ENCODE data around the gene SNED1. TPM values are rescaled to one million over a fixed set of nuclear protein-coding genes. Genes with fewer than 3 reads are reported as not detected.

The SNED1 gene
- total RNA-seq, 2 experiments from 2014 or later: 0.69 to 0.78 TPM

- POLR2A ChIA-PET: interaction anchor here (0.7 kb wide), 1 partner anchor 138 kb away, joined by 3 read pairs; no protein-coding TSS in a partner anchor
- peaks cover 20% of the 10 kb centered on the region for H3K27me3 Mint-ChIP-seq
- H3K9me3 Mint-ChIP-seq (ENCODE audit: low read depth): peaks cover 12% of the 10 kb centered on the region
- H3K27ac Mint-ChIP-seq: no peak overlapping the region
- intact Hi-C loops (cut with DNase I, micrococcal nuclease): no loop called here
- DNase-seq: no peak
- CTCF ChIA-PET: no interaction called here
- H3K4me1 Mint-ChIP-seq: peaks cover 3% of the 10 kb centered on the region
- no peak overlapping the region for H3K4me3 Mint-ChIP-seq
- no peak for ATAC-seq
- peaks cover 7% of the 10 kb centered on the region for H3K36me3 Mint-ChIP-seq (ENCODE audit: low read depth)
Observed at GRCh38 chr2:240998995-240999791, 775 bp downstream of the SNED1 start.

- no peak for DNase-seq
- Mint-ChIP-seq H3K9me3 (ENCODE audit: low read depth) (peaks cover 12% of the 10 kb centered on the region), H3K4me1 (peaks cover 3% of the 10 kb centered on the region), H3K27ac (no peak overlapping the region), H3K4me3 (no peak overlapping the region), H3K36me3 (ENCODE audit: low read depth) (peaks cover 7% of the 10 kb centered on the region), H3K27me3 (peaks cover 20% of the 10 kb centered on the region)
- ChIA-PET CTCF (no interaction called here), POLR2A (interaction anchor here (0.7 kb wide), 1 partner anchor 139 kb away, joined by 3 read pairs; no protein-coding TSS in a partner anchor)
- no peak for ATAC-seq
- intact Hi-C loops (cut with DNase I, micrococcal nuclease): no loop called here
Observed at GRCh38 chr2:240999873-241000541, 1.6 kb downstream of the SNED1 start.

- peaks cover 16% of the 10 kb centered on the region for H3K27me3 Mint-ChIP-seq
- peaks cover 3% of the 10 kb centered on the region for H3K4me1 Mint-ChIP-seq
- peaks cover 20% of the 10 kb centered on the region for H3K9me3 Mint-ChIP-seq (ENCODE audit: low read depth)
- no peak overlapping the region for H3K27ac Mint-ChIP-seq
- ATAC-seq (no peak), DNase-seq (no peak)
- peaks cover 7% of the 10 kb centered on the region for H3K36me3 Mint-ChIP-seq (ENCODE audit: low read depth)
- POLR2A ChIA-PET: no interaction called here
- no peak overlapping the region for H3K4me3 Mint-ChIP-seq
- intact Hi-C loops (cut with DNase I, micrococcal nuclease): no loop called here
- CTCF ChIA-PET: no interaction called here
Observed at GRCh38 chr2:241000831-241001321, 2.5 kb downstream of the SNED1 start.

GRCh38 chr2:241001413-241002274 lies 3.2 kb downstream of the SNED1 start:
- no peak for DNase-seq
- Mint-ChIP-seq H3K36me3 (ENCODE audit: low read depth) (peaks cover 8% of the 10 kb centered on the region), H3K4me3 (no peak overlapping the region), H3K4me1 (peaks cover 4% of the 10 kb centered on the region), H3K9me3 (ENCODE audit: low read depth) (peaks cover 22% of the 10 kb centered on the region), H3K27me3 (peaks cover 16% of the 10 kb centered on the region), H3K27ac (no peak overlapping the region)
- ATAC-seq: no peak
- ChIA-PET CTCF (no interaction called here), POLR2A (no interaction called here)
- intact Hi-C loops (cut with DNase I, micrococcal nuclease): no loop called here

- DNase-seq (no peak), ATAC-seq (no peak)
- Mint-ChIP-seq H3K27me3 (peaks cover 10% of the 10 kb centered on the region), H3K4me1 (peaks cover 3% of the 10 kb centered on the region), H3K36me3 (ENCODE audit: low read depth) (peaks cover 8% of the 10 kb centered on the region), H3K27ac (no peak overlapping the region), H3K4me3 (no peak overlapping the region), H3K9me3 (ENCODE audit: low read depth) (peaks cover 22% of the 10 kb centered on the region)
- ChIA-PET POLR2A (no interaction called here), CTCF (no interaction called here)
- intact Hi-C loops (cut with DNase I, micrococcal nuclease): no loop called here
Observed at GRCh38 chr2:241002275-241003046, 4.0 kb downstream of the SNED1 start.

GRCh38 chr2:241003047-241003360 lies 4.6 kb downstream of the SNED1 start:
- ATAC-seq (no peak), DNase-seq (no peak)
- POLR2A ChIA-PET: no interaction called here
- intact Hi-C loops (cut with DNase I, micrococcal nuclease): no loop called here
- Mint-ChIP-seq H3K27me3 (peaks cover 8% of the 10 kb centered on the region), H3K4me1 (peaks cover 3% of the 10 kb centered on the region), H3K27ac (no peak overlapping the region), H3K9me3 (ENCODE audit: low read depth) (peaks cover 22% of the 10 kb centered on the region), H3K36me3 (ENCODE audit: low read depth) (peaks cover 8% of the 10 kb centered on the region), H3K4me3 (no peak overlapping the region)
- CTCF ChIA-PET: no interaction called here

GRCh38 chr2:241003369-241003768 lies 5.0 kb downstream of the SNED1 start:
- no peak for ATAC-seq
- ChIA-PET POLR2A (no interaction called here), CTCF (no interaction called here)
- DNase-seq: no peak
- Mint-ChIP-seq H3K4me3 (no peak overlapping the region), H3K4me1 (peaks cover 3% of the 10 kb centered on the region), H3K36me3 (ENCODE audit: low read depth) (peaks cover 8% of the 10 kb centered on the region), H3K27ac (no peak overlapping the region), H3K9me3 (ENCODE audit: low read depth) (peaks cover 22% of the 10 kb centered on the region), H3K27me3 (peaks cover 8% of the 10 kb centered on the region)
- intact Hi-C loops (cut with DNase I, micrococcal nuclease): no loop called here

- ChIA-PET CTCF (no interaction called here), POLR2A (no interaction called here)
- ATAC-seq (no peak), DNase-seq (no peak)
- intact Hi-C loops (cut with DNase I, micrococcal nuclease): no loop called here
- Mint-ChIP-seq H3K36me3 (ENCODE audit: low read depth) (peaks cover 8% of the 10 kb centered on the region), H3K27me3 (peaks cover 8% of the 10 kb centered on the region), H3K4me3 (no peak overlapping the region), H3K27ac (no peak overlapping the region), H3K4me1 (peaks cover 8% of the 10 kb centered on the region), H3K9me3 (ENCODE audit: low read depth) (peaks cover 22% of the 10 kb centered on the region)
Observed at GRCh38 chr2:241003830-241004564, 5.6 kb downstream of the SNED1 start.

GRCh38 chr2:241005569-241005968 lies 7.2 kb downstream of the SNED1 start:
- Mint-ChIP-seq H3K4me3 (no peak overlapping the region), H3K9me3 (ENCODE audit: low read depth) (peaks cover 22% of the 10 kb centered on the region), H3K27me3 (no peaks in the 10 kb centered on the region), H3K36me3 (ENCODE audit: low read depth) (peaks cover 8% of the 10 kb centered on the region), H3K27ac (no peak overlapping the region), H3K4me1 (peaks cover 24% of the 10 kb centered on the region)
- ChIA-PET POLR2A (no interaction called here), CTCF (interaction anchor here (0.7 kb wide), 1 partner anchor 218 kb away, joined by 3 read pairs; no protein-coding TSS in a partner anchor)
- intact Hi-C loops (cut with DNase I, micrococcal nuclease): no loop called here
- DNase-seq (no peak), ATAC-seq (no peak)

GRCh38 chr2:241006412-241006811 lies 8.0 kb downstream of the SNED1 start:
- ChIA-PET CTCF (no interaction called here), POLR2A (no interaction called here)
- DNase-seq (no peak), ATAC-seq (peak; percentile 45)
- peaks cover 8% of the 10 kb centered on the region for H3K36me3 Mint-ChIP-seq (ENCODE audit: low read depth)
- H3K27me3 Mint-ChIP-seq: no peaks in the 10 kb centered on the region
- intact Hi-C loops (cut with DNase I, micrococcal nuclease): no loop called here
- H3K4me1 Mint-ChIP-seq: peaks cover 25% of the 10 kb centered on the region
- peaks cover 22% of the 10 kb centered on the region for H3K9me3 Mint-ChIP-seq (ENCODE audit: low read depth)
- no peak overlapping the region for H3K27ac Mint-ChIP-seq
- no peak overlapping the region for H3K4me3 Mint-ChIP-seq
